ENCODE measurements around the gene ASPHD2. TPM values are rescaled to one million over a fixed set of nuclear protein-coding genes. Genes with fewer than 3 reads are reported as not detected.

Gene ASPHD2
- total RNA-seq, 2 experiments from 2014 or later, result 11.8 to 12.7 TPM

- H3K9me3 Mint-ChIP-seq, result no peaks in the 10 kb centered on the region
- peaks cover 18% of the 10 kb centered on the region for H3K36me3 Mint-ChIP-seq (ENCODE audit: low read depth)
- no peak for DNase-seq
- H3K27ac Mint-ChIP-seq, result no peak overlapping the region
- POLR2A ChIA-PET, result interaction anchor here (1.2 kb wide), 1 partner anchor 25 kb away, joined by 3 read pairs; no protein-coding TSS in a partner anchor
- H3K4me3 Mint-ChIP-seq, result no peak overlapping the region
- peaks cover 5% of the 10 kb centered on the region for H3K4me1 Mint-ChIP-seq
- CTCF ChIA-PET, result no interaction called here
- no peaks in the 10 kb centered on the region for H3K27me3 Mint-ChIP-seq
Observed at GRCh38 chr22:26442086-26442756, 13.2 kb downstream of the ASPHD2 start.

- H3K36me3 Mint-ChIP-seq (ENCODE audit: low read depth), result peaks cover 18% of the 10 kb centered on the region
- no peaks in the 10 kb centered on the region for H3K27me3 Mint-ChIP-seq
- POLR2A ChIA-PET, result interaction anchor here (0.9 kb wide), 1 partner anchor 38 kb away, joined by 3 read pairs; no protein-coding TSS in a partner anchor
- CTCF ChIA-PET, result no interaction called here
- H3K4me1 Mint-ChIP-seq, result no peaks in the 10 kb centered on the region
- H3K9me3 Mint-ChIP-seq, result no peaks in the 10 kb centered on the region
- H3K27ac Mint-ChIP-seq, result no peak overlapping the region
- DNase-seq, result no peak
- no peak overlapping the region for H3K4me3 Mint-ChIP-seq
Observed at GRCh38 chr22:26443901-26444690, 15.0 kb downstream of the ASPHD2 start.

DNA sequence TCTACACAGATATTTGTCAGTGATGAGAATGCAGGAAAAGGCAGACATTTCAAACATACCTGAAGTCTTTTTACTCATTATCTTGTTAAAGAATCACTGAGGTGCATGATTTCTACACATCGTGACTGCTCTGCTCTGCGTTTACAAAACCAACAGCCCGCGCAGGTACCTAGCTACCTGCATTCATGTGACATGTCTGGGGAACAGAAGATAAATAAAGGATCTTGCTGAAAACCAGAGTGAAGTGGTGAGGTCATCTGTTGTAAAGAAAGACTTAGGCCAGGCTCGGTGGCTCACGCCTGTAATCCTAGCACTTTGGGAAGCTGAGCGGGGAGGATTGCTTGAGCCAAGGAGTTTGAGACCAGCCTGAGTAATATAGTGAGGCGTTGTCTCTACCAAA is 15.7 kb downstream of the ASPHD2 start:
- Mint-ChIP-seq H3K36me3 (ENCODE audit: low read depth) (peaks cover 18% of the 10 kb centered on the region), H3K4me3 (no peak overlapping the region), H3K9me3 (no peaks in the 10 kb centered on the region), H3K27me3 (no peaks in the 10 kb centered on the region), H3K4me1 (no peaks in the 10 kb centered on the region), H3K27ac (no peak overlapping the region)
- ChIA-PET POLR2A (interaction anchor here (0.9 kb wide), 1 partner anchor 37 kb away, joined by 3 read pairs; no protein-coding TSS in a partner anchor), CTCF (no interaction called here)
- no peak for DNase-seq

DNA sequence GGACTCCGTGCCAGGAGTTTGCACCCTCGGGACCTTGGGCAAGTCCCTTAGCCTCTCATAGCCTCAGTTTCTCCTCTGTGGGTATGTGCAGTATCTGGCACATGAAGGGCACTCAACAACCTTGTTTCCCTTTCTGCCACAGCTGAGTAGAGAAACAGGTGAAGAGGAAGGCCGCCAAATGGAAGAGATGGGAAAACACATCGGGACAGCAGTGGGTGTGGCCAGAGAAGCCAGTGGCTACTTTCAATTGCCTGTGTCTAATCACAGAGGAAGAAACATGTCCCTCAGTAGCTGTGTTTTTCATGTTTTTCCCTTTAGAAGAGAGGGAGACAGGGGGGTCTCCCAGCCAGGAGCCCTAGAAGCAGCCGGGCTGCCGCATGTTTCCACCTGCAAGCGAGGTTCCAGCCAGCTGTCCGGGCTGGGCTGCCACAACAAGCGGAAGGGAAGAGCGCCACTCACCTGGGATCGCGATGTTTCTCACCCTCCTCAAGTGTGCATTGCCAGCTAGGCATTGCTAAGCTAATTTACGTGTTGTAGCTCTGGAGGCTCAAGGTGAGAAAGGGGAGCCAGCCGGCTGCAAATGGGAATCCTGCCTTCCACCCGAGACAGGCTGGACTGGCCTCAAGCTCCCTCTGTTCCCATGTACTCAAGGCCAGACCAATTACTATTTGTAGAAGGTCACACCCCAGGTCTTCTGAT is 16.7 kb downstream of the ASPHD2 start:
- Mint-ChIP-seq H3K27me3 (no peaks in the 10 kb centered on the region), H3K36me3 (ENCODE audit: low read depth) (peaks cover 18% of the 10 kb centered on the region), H3K4me3 (no peak overlapping the region), H3K4me1 (no peaks in the 10 kb centered on the region), H3K9me3 (no peaks in the 10 kb centered on the region), H3K27ac (no peak overlapping the region)
- POLR2A ChIA-PET, result no interaction called here
- no peak for DNase-seq
- CTCF ChIA-PET, result interaction anchor here (0.7 to 1.5 kb wide), 2 partner anchors 20 to 79 kb away, joined by 3 to 7 read pairs; no protein-coding TSS in a partner anchor

DNA sequence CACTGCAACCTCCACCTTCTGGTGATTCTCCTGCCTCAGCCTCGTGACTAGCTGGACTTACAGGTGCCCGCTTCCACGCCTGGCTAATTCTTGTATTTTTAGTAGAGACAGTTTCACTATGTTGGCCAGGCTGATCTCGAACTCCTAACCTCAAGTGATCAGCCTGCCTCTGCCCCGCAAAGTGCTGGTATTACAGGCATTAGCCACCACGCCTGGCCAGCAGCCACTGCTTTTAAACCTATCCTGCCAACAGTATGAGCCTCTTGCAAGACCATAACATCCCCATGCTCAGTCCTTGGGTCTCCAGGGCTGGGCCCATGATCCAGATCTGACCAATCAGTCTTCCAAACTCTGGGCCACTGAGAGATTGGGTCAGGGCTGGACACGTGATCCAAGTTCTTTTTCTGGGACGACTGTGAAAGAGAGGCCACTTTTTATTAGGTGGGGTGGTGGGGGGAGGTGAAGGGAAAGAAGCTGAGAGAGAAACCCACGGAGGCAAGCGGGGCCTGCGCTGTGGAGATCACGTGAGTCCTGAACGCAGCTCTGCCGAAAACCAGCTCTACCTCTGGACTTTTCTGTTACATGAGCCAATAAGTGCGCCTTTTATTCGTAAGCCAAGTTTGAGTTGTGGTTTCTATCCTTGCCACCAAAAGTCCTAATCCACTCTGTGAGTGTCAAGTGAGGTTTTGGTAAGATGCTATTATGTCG is 17.9 kb downstream of the ASPHD2 start:
- no peak for DNase-seq
- H3K27me3 Mint-ChIP-seq, result no peaks in the 10 kb centered on the region
- H3K4me1 Mint-ChIP-seq, result no peaks in the 10 kb centered on the region
- H3K9me3 Mint-ChIP-seq, result no peaks in the 10 kb centered on the region
- no peak overlapping the region for H3K4me3 Mint-ChIP-seq
- ChIA-PET POLR2A (no interaction called here), CTCF (interaction anchor here (1.5 kb wide), 1 partner anchor 80 kb away, joined by 7 read pairs; no protein-coding TSS in a partner anchor)
- H3K36me3 Mint-ChIP-seq (ENCODE audit: low read depth), result peaks cover 22% of the 10 kb centered on the region
- H3K27ac Mint-ChIP-seq, result no peak overlapping the region

DNA sequence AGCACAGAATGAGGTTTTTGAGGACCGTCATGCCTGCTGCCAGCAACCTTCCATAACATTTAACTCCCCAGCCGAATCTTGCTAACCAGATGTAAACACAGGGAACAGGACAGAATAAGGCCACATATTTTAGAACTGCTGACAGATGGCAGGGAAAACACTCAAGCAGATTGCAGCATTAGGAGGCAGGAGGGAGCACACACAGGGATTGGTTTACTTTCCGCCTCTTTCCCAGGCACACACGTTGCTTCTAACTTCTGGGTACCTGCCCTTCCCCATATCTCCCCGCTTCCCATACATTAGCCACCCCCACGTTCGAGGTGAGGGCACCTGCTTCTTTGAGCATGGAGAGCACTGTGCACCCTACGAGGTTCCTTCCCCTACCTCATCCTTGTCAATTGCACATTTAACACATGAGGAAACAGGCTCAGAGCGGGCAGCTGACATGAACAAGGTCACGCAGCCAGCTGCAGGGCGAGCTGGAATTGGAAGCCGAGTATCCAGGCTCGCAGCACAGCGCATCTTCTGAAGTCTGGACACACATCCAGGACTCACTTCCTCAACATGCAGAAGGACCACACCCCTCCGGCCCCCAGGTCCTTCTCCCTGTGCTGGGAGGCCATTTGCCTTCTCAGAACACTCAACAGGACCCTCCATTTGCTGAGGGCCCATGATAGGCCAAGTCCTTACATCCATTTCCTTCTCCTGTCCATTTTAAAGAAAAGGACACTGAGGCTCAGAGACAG is 18.7 kb downstream of the ASPHD2 start:
- Mint-ChIP-seq H3K9me3 (no peaks in the 10 kb centered on the region), H3K27ac (no peak overlapping the region), H3K36me3 (ENCODE audit: low read depth) (peaks cover 26% of the 10 kb centered on the region), H3K4me3 (no peak overlapping the region), H3K27me3 (no peaks in the 10 kb centered on the region), H3K4me1 (no peaks in the 10 kb centered on the region)
- POLR2A ChIA-PET, result interaction anchor here (1.5 kb wide), 1 partner anchor 36 kb away, joined by 5 read pairs; the partner anchor contains the start of genes HPS4 and SRRD
- CTCF ChIA-PET, result interaction anchor here (1.1 kb wide), 1 partner anchor 15 kb away, joined by 3 read pairs; no protein-coding TSS in a partner anchor
- DNase-seq, result no peak

- Mint-ChIP-seq H3K9me3 (no peaks in the 10 kb centered on the region), H3K4me3 (no peak overlapping the region), H3K4me1 (no peaks in the 10 kb centered on the region), H3K36me3 (ENCODE audit: low read depth) (peaks cover 22% of the 10 kb centered on the region), H3K27me3 (no peaks in the 10 kb centered on the region), H3K27ac (no peak overlapping the region)
- no peak for DNase-seq
- ChIA-PET CTCF (interaction anchor here (1.1 kb wide), 1 partner anchor 14 kb away, joined by 3 read pairs; no protein-coding TSS in a partner anchor), POLR2A (interaction anchor here (1.5 kb wide), 1 partner anchor 36 kb away, joined by 5 read pairs; the partner anchor contains the start of genes HPS4 and SRRD)
Observed at GRCh38 chr22:26448334-26448733, 19.3 kb downstream of the ASPHD2 start.

GRCh38 chr22:26448941-26449340 is 19.9 kb downstream of the ASPHD2 start:
- no peak overlapping the region for H3K27ac Mint-ChIP-seq
- ChIA-PET POLR2A (interaction anchor here (1.5 kb wide), 1 partner anchor 35 kb away, joined by 5 read pairs; the partner anchor contains the start of genes HPS4 and SRRD), CTCF (interaction anchor here (1.1 kb wide), 1 partner anchor 13 kb away, joined by 3 read pairs; no protein-coding TSS in a partner anchor)
- no peaks in the 10 kb centered on the region for H3K27me3 Mint-ChIP-seq
- no peak overlapping the region for H3K4me3 Mint-ChIP-seq
- H3K9me3 Mint-ChIP-seq, result no peaks in the 10 kb centered on the region
- H3K4me1 Mint-ChIP-seq, result no peaks in the 10 kb centered on the region
- peaks cover 22% of the 10 kb centered on the region for H3K36me3 Mint-ChIP-seq (ENCODE audit: low read depth)
- DNase-seq, result no peak

GRCh38 chr22:26450453-26451185 is 21.6 kb downstream of the ASPHD2 start:
- ChIA-PET CTCF (no interaction called here), POLR2A (no interaction called here)
- H3K4me1 Mint-ChIP-seq, result no peaks in the 10 kb centered on the region
- DNase-seq, result no peak
- peaks cover 21% of the 10 kb centered on the region for H3K36me3 Mint-ChIP-seq (ENCODE audit: low read depth)
- H3K4me3 Mint-ChIP-seq, result no peak overlapping the region
- H3K9me3 Mint-ChIP-seq, result no peaks in the 10 kb centered on the region
- H3K27me3 Mint-ChIP-seq, result no peaks in the 10 kb centered on the region
- H3K27ac Mint-ChIP-seq, result no peak overlapping the region

- Mint-ChIP-seq H3K27me3 (no peaks in the 10 kb centered on the region), H3K36me3 (ENCODE audit: low read depth) (peaks cover 21% of the 10 kb centered on the region), H3K9me3 (no peaks in the 10 kb centered on the region), H3K4me3 (no peak overlapping the region), H3K4me1 (no peaks in the 10 kb centered on the region), H3K27ac (no peak overlapping the region)
- POLR2A ChIA-PET, result no interaction called here
- DNase-seq, result no peak
- CTCF ChIA-PET, result interaction anchor here (1.3 kb wide), 1 partner anchor 8 kb away, joined by 3 read pairs; no protein-coding TSS in a partner anchor
Observed at GRCh38 chr22:26452236-26453016, 23.4 kb downstream of the ASPHD2 start.

GRCh38 chr22:26453216-26453615 is 24.2 kb downstream of the ASPHD2 start:
- H3K4me3 Mint-ChIP-seq, result no peak overlapping the region
- no peaks in the 10 kb centered on the region for H3K9me3 Mint-ChIP-seq
- H3K27ac Mint-ChIP-seq, result no peak overlapping the region
- no peak for DNase-seq
- H3K27me3 Mint-ChIP-seq, result no peaks in the 10 kb centered on the region
- ChIA-PET POLR2A (no interaction called here), CTCF (no interaction called here)
- no peaks in the 10 kb centered on the region for H3K4me1 Mint-ChIP-seq
- H3K36me3 Mint-ChIP-seq (ENCODE audit: low read depth), result peaks cover 26% of the 10 kb centered on the region
